ENCODE measurements around the gene STIMATE. TPM values are rescaled to one million over a fixed set of nuclear protein-coding genes. Genes with fewer than 3 reads are reported as not detected.
A peak's percentile ranks its signal among the peaks of the same experiment; 100 is the strongest.

Gene STIMATE
- total and polyA plus RNA-seq, 4 donors = 14.0 to 24.4 (median 20.9) TPM

DNA sequence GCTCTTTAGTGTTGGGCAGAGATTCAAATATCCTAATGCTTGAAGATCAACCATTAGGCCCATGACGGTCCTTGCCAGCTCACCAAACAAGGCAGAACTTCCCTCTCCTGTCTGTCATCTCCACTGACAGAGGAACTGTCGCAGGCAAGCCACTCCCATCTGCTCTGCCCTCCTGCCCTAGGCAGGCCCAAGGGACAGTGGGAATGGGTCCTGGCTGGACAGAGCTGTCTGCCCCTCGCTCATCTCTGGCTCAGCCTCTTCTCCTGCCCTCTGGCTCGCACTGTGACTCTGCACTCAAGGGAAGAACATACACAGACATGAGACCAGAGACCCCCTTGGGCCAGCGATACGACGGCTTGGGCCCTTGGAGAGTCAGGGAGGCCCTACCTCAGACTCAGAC, 54.9 kb downstream of the STIMATE start:
- Histone ChIP-seq H3K4me1 (ENCODE audit: control insufficient read depth in 4 of 4, insufficient read depth in 4 of 4, low read length in 3 of 4) (peaks cover 10 to 46% (median 31%) of the 10 kb centered on the region in 4 donors), H3K36me3 (ENCODE audit: control insufficient read depth in 4 of 4, insufficient read depth in 3 of 4, low read depth in 1 of 4, low read length in 3 of 4) (peaks cover 0 to 5% (median 2%) of the 10 kb centered on the region in 4 donors), H3K27ac (ENCODE audit: low read depth in 1 of 2, low read length in 2 of 2) (peak overlapping the region; percentile 91 to 97), H3K9me3 (ENCODE audit: control insufficient read depth in 4 of 4, low read length in 3 of 4) (no peaks in the 10 kb centered on the region), H3K27me3 (ENCODE audit: control insufficient read depth in 4 of 4, insufficient read depth in 4 of 4, low read length in 3 of 4) (no peaks in the 10 kb centered on the region), H3K4me3 (ENCODE audit: low read depth in 1 of 3, low read length in 3 of 3) (no peak overlapping the region), H3K9ac (ENCODE audit: low read depth in 1 of 2, low read length in 2 of 2) (no peak overlapping the region)
- TF ChIP-seq RAD21 (IDR thresholded peaks at IDR 0.05) (peak in 1 of 2 donors; percentile 47), EGR1 (IDR thresholded peaks at IDR 0.05; ENCODE audit: low read depth in 2 of 2) (no peak), GABPA (IDR thresholded peaks at IDR 0.05 in 1 of 2, conservative IDR thresholded peaks at IDR 0.05 in 1 of 2) (no peak), JUND (IDR thresholded peaks at IDR 0.05) (no peak), ATF3 (IDR thresholded peaks at IDR 0.05) (no peak), CTCF (IDR thresholded peaks at IDR 0.05; ENCODE audit: low read depth, low read length, missing input control) (no peak), TAF1 (conservative IDR thresholded peaks at IDR 0.05) (no peak), HNF4G (IDR thresholded peaks at IDR 0.05) (peak; percentile 30), SP1 (IDR thresholded peaks at IDR 0.05) (peak; percentile 74), YY1 (IDR thresholded peaks at IDR 0.05) (peak; percentile 76), FOXA2 (IDR thresholded peaks at IDR 0.05) (no peak), HNF4A (conservative IDR thresholded peaks at IDR 0.05) (peak; percentile 53 to 67), REST (IDR thresholded peaks at IDR 0.05) (peak; percentile 77), NR2F2 (IDR thresholded peaks at IDR 0.05) (no peak), FOXA1 (IDR thresholded peaks at IDR 0.05) (no peak), ZBTB33 (IDR thresholded peaks at IDR 0.05) (no peak), RXRA (IDR thresholded peaks at IDR 0.05) (peak in 1 of 2 donors; percentile 51)
- TF ChIP-seq, protein P1, sequence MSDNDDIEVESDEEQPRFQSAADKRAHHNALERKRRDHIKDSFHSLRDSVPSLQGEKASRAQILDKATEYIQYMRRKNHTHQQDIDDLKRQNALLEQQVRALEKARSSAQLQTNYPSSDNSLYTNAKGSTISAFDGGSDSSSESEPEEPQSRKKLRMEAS (IDR thresholded peaks at IDR 0.05) = no peak
- no peak for DNase-seq (ENCODE audit: low spot score)
- WGBS = 55% methylated on average over 7 of the region's 7 CpGs
